ENCODE data around the gene INF2.
A peak's percentile ranks its signal among the peaks of the same experiment; 100 is the strongest.
"Not testable (repeated sequence)": the region's sequence is repeated elsewhere in the genome, so short reads cannot be mapped to it uniquely, and the experiment has no call there.

INF2 gene

DNA sequence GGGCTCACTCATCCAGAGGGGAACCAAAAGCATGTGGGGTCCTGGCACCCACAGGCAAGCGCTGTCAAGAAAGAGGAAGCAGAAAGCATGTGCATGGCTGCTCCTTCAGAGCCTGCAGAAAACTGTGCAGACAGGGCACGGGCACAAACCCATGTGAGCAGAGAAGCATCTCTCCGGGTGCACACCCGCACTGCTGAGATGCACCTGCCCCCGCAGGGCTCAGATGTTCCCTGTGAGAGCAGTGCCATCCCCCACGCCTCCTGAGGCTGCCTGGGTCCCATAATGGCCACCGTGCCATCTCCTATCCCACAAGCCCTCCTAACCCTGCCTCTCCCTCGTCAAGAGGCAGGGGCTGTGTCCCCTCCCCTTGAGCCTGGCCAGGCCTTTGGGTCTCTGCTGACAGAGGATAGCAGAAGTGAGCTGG is 32.3 kb upstream of the INF2 start:
- no peak for DNase-seq (ENCODE audit: low read depth in 2 of 2)

GRCh38 chr14:104657563-104658324 is 31.7 kb upstream of the INF2 start:
- no peak for DNase-seq (ENCODE audit: low read depth in 2 of 2)

GRCh38 chr14:104658325-104658712 is 31.1 kb upstream of the INF2 start:
- no peak for DNase-seq (ENCODE audit: low read depth in 2 of 2)

DNA sequence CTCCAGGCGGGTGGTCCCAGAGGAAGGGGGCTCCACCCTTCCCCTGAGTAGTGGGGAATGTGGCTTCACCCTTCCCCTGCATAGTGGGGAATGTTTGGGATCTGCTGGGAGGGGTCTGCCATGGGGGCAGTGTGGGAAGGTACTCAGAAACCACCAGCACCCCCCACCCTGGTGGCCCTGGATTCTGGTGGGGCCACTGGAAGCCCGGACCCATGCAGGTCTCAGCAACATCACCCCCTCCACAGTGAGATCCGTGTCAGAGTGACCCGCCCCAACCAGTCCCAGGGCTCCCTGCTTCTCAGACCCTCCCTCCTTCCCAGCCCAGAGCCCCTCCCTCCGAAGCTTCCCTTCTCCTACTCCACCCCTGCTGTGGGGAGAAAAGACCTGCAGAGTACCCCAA is 30.3 kb upstream of the INF2 start:
- DNase-seq (ENCODE audit: low read depth in 2 of 2) = no peak

GRCh38 chr14:104659764-104660523 is 29.5 kb upstream of the INF2 start:
- no peak for DNase-seq (ENCODE audit: low read depth in 2 of 2)

DNA sequence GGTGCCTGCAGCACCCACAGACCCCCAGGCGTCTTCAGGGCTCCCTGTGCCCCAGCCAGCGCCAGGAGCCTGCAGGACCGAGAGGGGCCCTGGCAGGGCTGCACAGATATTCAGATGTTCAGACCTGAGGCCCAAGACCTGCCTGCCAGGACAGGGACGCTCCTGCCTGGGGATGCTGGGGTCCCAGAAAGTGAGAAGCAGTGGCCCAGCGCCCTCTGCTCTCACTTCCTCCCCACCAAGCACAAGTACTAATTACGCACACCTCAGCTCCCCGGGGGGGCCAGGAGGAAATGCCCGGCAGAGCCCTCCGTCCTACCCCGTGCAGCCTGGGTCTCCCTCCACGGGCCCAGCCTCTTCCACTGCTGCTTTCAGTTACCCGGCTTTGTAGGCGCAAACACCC is 28.8 kb upstream of the INF2 start:
- no peak for DNase-seq (ENCODE audit: low read depth in 2 of 2)

- no peak for DNase-seq (ENCODE audit: low read depth in 2 of 2)
Measured at GRCh38 chr14:104661086-104661485, 28.3 kb upstream of the INF2 start.

DNA sequence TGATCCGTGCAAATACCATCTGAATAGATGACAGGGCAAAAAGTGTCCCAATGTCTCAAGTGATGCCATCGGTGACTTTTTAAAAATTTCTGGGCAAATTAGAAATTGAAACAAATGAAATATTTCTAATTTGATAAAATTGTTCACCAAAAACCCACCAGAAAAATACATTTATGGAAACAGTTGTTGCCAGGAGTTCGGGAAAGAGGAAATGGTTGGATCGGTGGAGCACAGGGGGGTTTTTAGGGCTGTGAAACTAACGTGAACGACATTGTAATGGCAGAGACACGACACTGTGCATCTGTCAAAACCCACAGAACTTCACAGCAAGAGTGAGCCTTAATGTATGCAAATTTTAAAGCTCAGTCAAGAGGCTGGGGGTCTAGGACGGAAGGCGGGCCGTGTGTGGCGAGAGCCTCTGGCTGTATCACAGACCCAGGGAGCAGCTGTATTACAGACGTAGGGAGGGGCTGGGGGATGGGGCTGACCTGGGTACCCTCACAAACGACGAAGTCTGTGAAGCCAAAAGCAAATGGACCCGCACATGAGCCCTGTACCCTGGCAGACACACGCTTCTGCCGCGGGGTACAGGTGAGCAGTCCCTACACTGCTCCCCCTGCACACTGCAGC is 27.8 kb upstream of the INF2 start:
- not testable (repeated sequence) for DNase-seq (ENCODE audit: low read depth in 2 of 2)

DNA sequence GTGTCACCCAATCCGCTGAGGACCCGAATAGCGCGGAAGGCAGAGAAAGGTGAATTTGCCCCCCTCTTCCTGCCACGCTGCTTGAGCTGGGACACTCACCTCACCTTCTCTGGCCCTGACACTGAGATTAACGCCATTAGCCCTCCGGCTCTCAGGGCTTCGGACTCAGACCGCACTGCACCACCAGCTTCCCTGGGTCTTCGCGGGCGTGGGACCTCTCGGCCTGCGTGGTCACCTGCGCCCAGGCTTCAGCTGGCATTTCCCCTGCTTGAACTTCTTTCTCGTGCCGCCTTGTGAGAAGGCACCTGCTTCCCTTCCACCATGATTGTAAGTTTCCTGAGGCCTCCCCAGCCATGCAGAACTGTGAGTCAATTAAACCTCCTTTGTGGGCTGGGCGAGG is 26.9 kb upstream of the INF2 start:
- DNase-seq (ENCODE audit: low read depth in 2 of 2) = not testable (repeated sequence)

GRCh38 chr14:104664107-104664506 is 25.3 kb upstream of the INF2 start:
- no peak for DNase-seq (ENCODE audit: low read depth in 2 of 2)

DNA sequence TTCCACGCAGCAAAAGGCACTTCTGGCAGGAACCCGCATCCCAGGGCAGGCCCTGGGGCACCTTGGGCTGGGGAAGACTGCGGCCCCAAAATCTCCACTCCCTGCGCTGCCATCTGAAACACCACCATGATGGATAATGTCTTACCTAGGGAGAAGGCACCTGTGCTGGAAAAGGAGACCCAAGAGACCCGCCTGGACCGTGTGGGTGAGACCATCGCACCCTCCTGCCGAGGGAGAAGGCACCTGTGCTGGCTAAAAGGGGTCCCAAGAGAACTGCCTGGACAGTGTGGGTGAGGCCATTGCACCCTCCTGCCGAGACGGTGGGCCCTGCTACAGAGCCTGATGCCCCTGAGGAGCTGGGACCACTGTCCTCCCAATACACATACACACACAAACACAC is 24.8 kb upstream of the INF2 start:
- DNase-seq (ENCODE audit: low read depth in 2 of 2) = no peak

DNA sequence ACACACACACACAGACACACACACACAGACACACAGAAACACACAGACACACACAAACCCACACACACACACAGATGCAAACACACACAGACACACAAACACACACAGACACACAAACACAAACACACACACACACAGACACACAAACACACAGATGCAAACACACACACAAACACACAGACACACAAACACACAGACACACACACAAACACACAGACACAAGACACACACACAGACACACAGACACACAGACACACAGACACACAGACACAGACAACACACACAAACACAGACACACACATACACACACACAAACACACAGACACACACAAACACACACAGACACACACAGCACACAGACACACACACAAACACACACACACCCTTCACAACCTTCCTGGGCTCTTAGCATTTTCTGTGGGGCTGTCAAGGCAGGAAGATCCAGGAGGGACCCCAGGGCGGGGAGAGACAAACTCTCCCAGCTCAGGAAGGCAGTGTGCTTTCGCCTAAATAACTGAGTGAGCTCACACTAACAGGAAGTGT is 24.2 kb upstream of the INF2 start:
- DNase-seq (ENCODE audit: low read depth in 2 of 2) = no peak

GRCh38 chr14:104665657-104666522 is 23.5 kb upstream of the INF2 start:
- DNase-seq (ENCODE audit: low read depth in 2 of 2) = peak in 1 of 2 donors; percentile 24

- DNase-seq (ENCODE audit: low read depth in 2 of 2) = not testable (repeated sequence)
Measured at GRCh38 chr14:104666523-104666895, 22.9 kb upstream of the INF2 start.

GRCh38 chr14:104666981-104667380 is 22.4 kb upstream of the INF2 start:
- no peak for DNase-seq (ENCODE audit: low read depth in 2 of 2)

GRCh38 chr14:104669697-104670096 is 19.7 kb upstream of the INF2 start:
- DNase-seq (ENCODE audit: low read depth in 2 of 2) = no peak

- DNase-seq (ENCODE audit: low read depth in 2 of 2) = not testable (repeated sequence)
Measured at GRCh38 chr14:104671330-104671977, 18.0 kb upstream of the INF2 start.

DNA sequence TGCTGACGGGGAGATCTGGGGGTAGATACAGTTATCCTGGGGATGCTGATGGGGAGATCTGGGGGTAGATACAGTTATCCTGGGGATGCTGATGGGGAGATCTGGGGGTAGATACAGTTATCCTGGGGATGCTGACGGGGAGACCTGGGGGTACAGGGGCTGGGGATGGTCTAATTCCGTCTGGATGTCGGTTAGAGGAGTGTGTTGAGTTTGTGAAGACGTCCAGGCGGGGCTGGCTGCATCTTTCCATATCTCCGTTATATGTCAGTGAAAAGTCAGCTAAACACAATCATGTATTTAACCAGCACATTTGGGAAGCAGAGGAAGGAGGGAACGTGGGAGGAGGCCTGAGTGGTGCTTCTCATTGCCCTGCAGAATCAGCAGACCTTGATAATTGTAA is 17.3 kb upstream of the INF2 start:
- DNase-seq (ENCODE audit: low read depth in 2 of 2) = not testable (repeated sequence)

DNA sequence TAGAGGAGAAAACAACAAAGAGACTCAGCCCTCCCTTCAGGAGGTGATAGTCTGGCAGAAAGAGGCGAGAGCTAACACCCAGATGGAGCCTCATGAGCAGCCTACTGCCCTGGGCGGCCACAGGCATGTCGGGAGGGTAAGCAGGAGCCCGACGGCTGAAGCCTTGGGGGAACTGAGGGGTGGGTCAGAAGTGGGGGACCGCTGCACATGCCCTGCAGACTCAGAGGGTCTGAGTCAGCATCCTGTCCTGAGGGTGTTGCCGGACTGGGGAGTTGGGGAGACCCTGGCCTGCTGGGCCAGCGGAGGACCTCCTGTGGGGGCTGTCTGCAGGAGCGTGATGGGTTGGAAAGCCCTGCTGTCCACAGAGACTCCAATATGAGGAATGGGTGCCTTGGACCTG is 15.9 kb upstream of the INF2 start:
- DNase-seq (ENCODE audit: low read depth in 2 of 2) = no peak

DNA sequence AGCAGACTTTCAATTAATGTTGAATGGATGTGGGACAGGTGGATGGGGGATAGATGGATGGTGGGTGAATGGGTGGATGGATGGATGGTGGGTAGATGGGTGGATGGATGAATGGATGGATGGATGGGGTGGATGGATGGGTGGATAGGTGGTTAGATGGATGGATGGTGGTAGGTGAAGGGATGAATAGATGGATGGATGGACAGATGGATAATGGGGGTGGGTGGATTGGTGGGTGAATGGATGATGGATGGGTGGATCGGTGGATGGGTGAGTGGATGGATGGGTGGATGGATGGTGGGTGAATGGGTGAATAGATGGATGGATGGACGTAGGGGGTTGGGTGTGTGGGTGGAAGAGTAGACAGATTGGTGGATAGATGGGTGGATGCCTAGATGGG is 14.0 kb upstream of the INF2 start:
- DNase-seq (ENCODE audit: low read depth in 2 of 2) = no peak

DNA sequence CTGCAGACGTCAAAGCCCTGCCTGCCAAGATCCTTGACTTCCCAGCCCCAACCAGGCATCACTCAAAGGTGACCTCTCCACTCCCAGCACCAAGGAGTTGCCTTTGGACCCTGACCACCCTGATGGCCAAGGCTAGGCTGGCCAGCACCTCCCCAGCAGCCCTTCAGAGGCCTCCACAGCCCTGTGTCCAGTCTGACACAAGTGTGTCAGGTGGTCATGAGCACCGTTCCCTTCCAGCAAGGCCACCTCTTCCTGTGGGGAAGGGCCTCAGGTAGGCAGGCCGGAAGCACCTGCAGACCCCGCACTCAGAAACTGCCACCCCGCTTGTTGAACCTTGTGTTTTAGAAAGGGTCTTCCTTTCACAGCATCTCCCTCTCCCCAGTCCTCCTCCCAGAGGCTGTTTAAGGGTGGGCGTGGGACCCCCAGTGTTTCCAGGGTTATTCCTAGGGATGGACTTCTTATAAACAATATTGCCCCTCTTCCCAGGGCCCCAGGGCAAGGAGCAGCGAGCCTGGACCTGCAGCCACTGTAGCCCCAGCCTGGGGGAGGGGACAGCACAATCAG is 13.2 kb upstream of the INF2 start:
- no peak for DNase-seq (ENCODE audit: low read depth in 2 of 2)

Data from stimulated activated CD4-positive, alpha-beta T cell treated with anti-CD3 and anti-CD28 coated beads, Interleukin-1b, Interleukin-23, amount 100 ng/mL, for 4 hours (primary cell).